HG03039 (cell line): Measurements from ENCODE around the gene PRR33.

Experiments used
- ATAC-seq: cut with Tn5 transposase; IDR thresholded peaks from one replicate; pipeline ENCODE4 v1.9.1; 2021; ENCODE audit warnings: mild to moderate bottlenecking, moderate library complexity; ENCODE audit not compliant: unreplicated experiment

Gene PRR33

GRCh38 chr11:1928470-1928890 lies 36.8 kb upstream of the PRR33 start:
- ATAC-seq = no peak

- no peak for ATAC-seq
These were observed 36.3 kb upstream of the PRR33 start for GRCh38 chr11:1927848-1928469.

- no peak for ATAC-seq
These were observed 35.5 kb upstream of the PRR33 start for GRCh38 chr11:1927026-1927847.

- no peak for ATAC-seq
These were observed 34.7 kb upstream of the PRR33 start for GRCh38 chr11:1926156-1927025.

GRCh38 chr11:1925373-1926155 lies 33.9 kb upstream of the PRR33 start:
- no peak for ATAC-seq

GRCh38 chr11:1924646-1925372 lies 33.1 kb upstream of the PRR33 start:
- no peak for ATAC-seq

GRCh38 chr11:1924181-1924580 lies 32.5 kb upstream of the PRR33 start:
- no peak for ATAC-seq

GRCh38 chr11:1923201-1923956 lies 31.7 kb upstream of the PRR33 start:
- no peak for ATAC-seq

GRCh38 chr11:1922481-1923081 lies 30.9 kb upstream of the PRR33 start:
- ATAC-seq = no peak

- ATAC-seq = no peak
These were observed 30.0 kb upstream of the PRR33 start for GRCh38 chr11:1921574-1922141.

GRCh38 chr11:1920909-1921573 lies 29.3 kb upstream of the PRR33 start:
- ATAC-seq = no peak

- no peak for ATAC-seq
These were observed 28.6 kb upstream of the PRR33 start for GRCh38 chr11:1920128-1920908.

- no peak for ATAC-seq
These were observed 27.9 kb upstream of the PRR33 start, which contains the start of gene TNNT3 for GRCh38 chr11:1919391-1920127. TSS of gene TNNT3 (plus strand) at chr11:1919703. CDS start at chr11:1922875, 3,172 bp downstream.

GRCh38 chr11:1918436-1919315 lies 27.0 kb upstream of the PRR33 start:
- no peak for ATAC-seq
